DOHH2 (cell line): Measurements from ENCODE around the gene CLPX.

Experiments used
- H3F3A ChIP-seq: fragments of 200-600 bp; sonication (generic), shearing (Covaris generic); 2 replicates; pipeline ENCODE4 v1.6.0; 2016; ENCODE audit warnings: antibody characterized with exemption, mild to moderate bottlenecking; ENCODE audit not compliant: control insufficient read depth, insufficient read depth
- H3K27ac ChIP-seq: fragments of 200-600 bp; sonication (generic); 2 replicates; pipeline ENCODE4 v1.5.1; 2014; ENCODE audit warnings: low read depth, mild to moderate bottlenecking, low read length, moderate library complexity
- H3K27me3 ChIP-seq: fragments of 200-600 bp; sonication (generic); 2 replicates; pipeline ENCODE4 v1.6.1; 2014; ENCODE audit warnings: mild to moderate bottlenecking, low read length, mixed read lengths; ENCODE audit not compliant: control insufficient read depth
- H3K36me3 ChIP-seq: fragments of 200-600 bp; sonication (generic); 2 replicates; pipeline ENCODE4 v1.6.1; 2014; ENCODE audit warnings: mild to moderate bottlenecking, low read length, moderate library complexity, mixed read lengths; ENCODE audit not compliant: control insufficient read depth
- H3K4me1 ChIP-seq: fragments of 200-600 bp; sonication (generic); 2 replicates; pipeline ENCODE4 v1.6.1; 2014; ENCODE audit warnings: mild to moderate bottlenecking, low read length, mixed read lengths; ENCODE audit not compliant: control insufficient read depth
- H3K4me2 ChIP-seq: fragments of 200-600 bp; sonication (generic); 2 replicates; pipeline ENCODE4 v1.6.0; 2014; ENCODE audit warnings: mild to moderate bottlenecking, low read length, moderate library complexity
- H3K4me3 ChIP-seq: fragments of 200-600 bp; sonication (generic); 2 replicates; pipeline ENCODE4 v1.5.1; 2014; ENCODE audit warnings: mild to moderate bottlenecking, low read length, mixed read lengths
- H3K79me2 ChIP-seq: fragments of 200-600 bp; sonication (generic); 2 replicates; pipeline ENCODE4 v1.6.1; 2014; ENCODE audit warnings: mild to moderate bottlenecking, low read length, mixed read lengths; ENCODE audit not compliant: control insufficient read depth
- H3K9me2 ChIP-seq: fragments of 200-600 bp; sonication (generic); replicated peaks from 2 replicates; pipeline ENCODE4 v1.6.1; 2014; ENCODE audit warnings: mild to moderate bottlenecking, low read length, mixed read lengths; ENCODE audit not compliant: control insufficient read depth
- H3K9me3 ChIP-seq: fragments of 200-600 bp; sonication (generic); 2 replicates; pipeline ENCODE4 v1.6.1; 2014; ENCODE audit warnings: antibody characterized with exemption, low read length, mixed read lengths; ENCODE audit not compliant: control insufficient read depth, insufficient read depth
- H4K20me1 ChIP-seq: fragments of 200-600 bp; sonication (generic); 2 replicates; pipeline ENCODE4 v1.6.0; 2014; ENCODE audit warnings: low read depth, mild to moderate bottlenecking, antibody characterized with exemption, low read length, moderate library complexity; ENCODE audit not compliant: control insufficient read depth, insufficient read depth
- EZH2phosphoT487 ChIP-seq: fragments of 200-600 bp; sonication (generic); IDR thresholded peaks from 2 replicates; pipeline ENCODE4 v1.6.1; 2017; ENCODE audit warnings: borderline replicate concordance, mild to moderate bottlenecking, antibody characterized with exemption, low read length, moderate library complexity, mixed read lengths
- TF ChIP-seq, protein P1 (sequence below): fragments of 200-600 bp; sonication (generic); IDR thresholded peaks from one replicate; pipeline ENCODE4 v1.5.1; 2014; ENCODE audit warnings: antibody characterized with exemption, mild to moderate bottlenecking, low read depth, low read length; ENCODE audit not compliant: poor library complexity, severe bottlenecking

CLPX gene

DNA sequence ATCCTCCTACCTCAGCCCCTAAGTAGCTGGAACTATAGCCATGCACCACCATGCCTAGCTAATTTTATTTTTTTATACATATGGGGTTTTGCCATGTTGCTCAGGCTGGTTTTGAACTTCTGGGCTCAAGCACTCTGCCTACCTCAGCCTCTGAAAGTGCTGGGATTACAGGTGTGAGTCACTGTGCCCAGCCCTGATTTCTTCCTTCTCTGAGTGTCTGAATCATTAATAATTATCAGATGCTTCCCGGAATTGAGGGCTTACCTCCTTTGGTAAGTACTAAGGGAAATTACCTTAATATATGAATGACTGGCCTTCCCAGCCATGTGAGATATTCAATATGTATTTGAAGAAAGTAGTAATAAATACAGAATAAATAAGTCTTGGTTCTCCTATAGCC is 7.2 kb downstream of the CLPX start:
- no peak for TF ChIP-seq EZH2phosphoT487
- TF ChIP-seq, protein P1, sequence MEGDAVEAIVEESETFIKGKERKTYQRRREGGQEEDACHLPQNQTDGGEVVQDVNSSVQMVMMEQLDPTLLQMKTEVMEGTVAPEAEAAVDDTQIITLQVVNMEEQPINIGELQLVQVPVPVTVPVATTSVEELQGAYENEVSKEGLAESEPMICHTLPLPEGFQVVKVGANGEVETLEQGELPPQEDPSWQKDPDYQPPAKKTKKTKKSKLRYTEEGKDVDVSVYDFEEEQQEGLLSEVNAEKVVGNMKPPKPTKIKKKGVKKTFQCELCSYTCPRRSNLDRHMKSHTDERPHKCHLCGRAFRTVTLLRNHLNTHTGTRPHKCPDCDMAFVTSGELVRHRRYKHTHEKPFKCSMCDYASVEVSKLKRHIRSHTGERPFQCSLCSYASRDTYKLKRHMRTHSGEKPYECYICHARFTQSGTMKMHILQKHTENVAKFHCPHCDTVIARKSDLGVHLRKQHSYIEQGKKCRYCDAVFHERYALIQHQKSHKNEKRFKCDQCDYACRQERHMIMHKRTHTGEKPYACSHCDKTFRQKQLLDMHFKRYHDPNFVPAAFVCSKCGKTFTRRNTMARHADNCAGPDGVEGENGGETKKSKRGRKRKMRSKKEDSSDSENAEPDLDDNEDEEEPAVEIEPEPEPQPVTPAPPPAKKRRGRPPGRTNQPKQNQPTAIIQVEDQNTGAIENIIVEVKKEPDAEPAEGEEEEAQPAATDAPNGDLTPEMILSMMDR: no peak
- Histone ChIP-seq H3K4me2 (no peak overlapping the region), H3K36me3 (peaks cover 76% of the 10 kb centered on the region), H3K4me1 (peaks cover 9% of the 10 kb centered on the region), H4K20me1 (no peaks in the 10 kb centered on the region), H3K4me3 (no peak overlapping the region), H3F3A (peaks cover 7% of the 10 kb centered on the region; the same call in 1 of the 2 replicates), H3K9me2 (no peaks in the 10 kb centered on the region), H3K27me3 (no peaks in the 10 kb centered on the region), H3K79me2 (peaks cover 73% of the 10 kb centered on the region), H3K27ac (no peak overlapping the region), H3K9me3 (no peaks in the 10 kb centered on the region)

DNA sequence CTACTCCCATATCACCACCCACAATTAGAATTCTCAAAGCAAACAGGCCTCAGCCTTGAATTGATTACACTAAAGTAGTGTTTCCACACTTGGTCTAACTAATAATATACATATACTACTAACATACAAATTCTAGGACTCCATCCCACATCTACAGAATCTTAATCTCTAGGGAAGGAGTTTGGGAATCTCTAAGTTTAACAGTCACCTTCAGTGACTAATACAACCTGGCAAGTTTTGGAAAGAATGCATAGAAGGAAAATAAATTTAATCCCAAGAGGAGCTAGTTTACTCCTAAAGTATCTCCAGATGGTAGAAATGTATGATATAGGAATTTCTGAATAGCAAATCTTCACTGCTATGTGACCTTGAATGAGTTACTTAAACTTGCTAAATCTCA is 9.1 kb downstream of the CLPX start:
- Histone ChIP-seq H3K4me2 (no peak overlapping the region), H3K9me3 (no peaks in the 10 kb centered on the region), H3K9me2 (no peaks in the 10 kb centered on the region), H3K27ac (no peak overlapping the region), H3K27me3 (no peaks in the 10 kb centered on the region), H3K79me2 (peaks cover 68% of the 10 kb centered on the region), H3K4me1 (peaks cover 3% of the 10 kb centered on the region; the same call in 1 of the 2 replicates), H3K4me3 (no peak overlapping the region), H3F3A (peaks cover 5% of the 10 kb centered on the region; the same call in 1 of the 2 replicates), H3K36me3 (peaks cover 84% of the 10 kb centered on the region), H4K20me1 (no peaks in the 10 kb centered on the region)
- no peak for TF ChIP-seq EZH2phosphoT487
- TF ChIP-seq, protein P1: no peak

DNA sequence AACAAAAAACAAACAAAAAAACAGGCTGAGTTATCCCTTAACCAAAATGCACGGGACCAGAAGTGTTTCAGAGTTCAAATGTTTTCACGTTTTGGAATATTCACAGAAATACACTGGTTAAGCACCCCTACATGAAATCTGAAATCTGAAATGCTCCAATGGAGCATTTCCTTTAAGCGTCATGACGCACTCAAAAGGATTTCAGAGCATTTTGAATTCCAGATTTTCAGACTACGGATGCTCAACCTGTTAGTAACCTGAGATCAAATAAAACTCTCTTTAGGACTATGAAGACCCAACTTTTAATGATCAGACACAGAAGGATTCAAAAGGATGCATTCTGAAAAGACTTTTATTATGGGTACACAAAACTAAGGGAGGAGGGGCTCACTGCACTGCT is 9.6 kb downstream of the CLPX start:
- Histone ChIP-seq H3K4me1 (peaks cover 3% of the 10 kb centered on the region; the same call in 1 of the 2 replicates), H3K79me2 (peaks cover 64% of the 10 kb centered on the region), H3K36me3 (peaks cover 84% of the 10 kb centered on the region), H3K9me3 (no peaks in the 10 kb centered on the region), H3K4me2 (no peak overlapping the region), H3K27me3 (no peaks in the 10 kb centered on the region), H4K20me1 (no peaks in the 10 kb centered on the region), H3K9me2 (no peaks in the 10 kb centered on the region), H3K4me3 (no peak overlapping the region), H3F3A (peaks cover 5% of the 10 kb centered on the region; the same call in 1 of the 2 replicates), H3K27ac (no peak overlapping the region)
- TF ChIP-seq, protein P1: no peak
- TF ChIP-seq EZH2phosphoT487: no peak
